ENCODE results near the gene SMOC2. TPM values are rescaled to one million over a fixed set of nuclear protein-coding genes. Genes with fewer than 3 reads are reported as not detected.

SMOC2 gene
- polyA plus RNA-seq, 1 donor (not counting 4 experiments of a cell fraction or from before 2014, with no cell fraction given) = 1.1 TPM

DNA sequence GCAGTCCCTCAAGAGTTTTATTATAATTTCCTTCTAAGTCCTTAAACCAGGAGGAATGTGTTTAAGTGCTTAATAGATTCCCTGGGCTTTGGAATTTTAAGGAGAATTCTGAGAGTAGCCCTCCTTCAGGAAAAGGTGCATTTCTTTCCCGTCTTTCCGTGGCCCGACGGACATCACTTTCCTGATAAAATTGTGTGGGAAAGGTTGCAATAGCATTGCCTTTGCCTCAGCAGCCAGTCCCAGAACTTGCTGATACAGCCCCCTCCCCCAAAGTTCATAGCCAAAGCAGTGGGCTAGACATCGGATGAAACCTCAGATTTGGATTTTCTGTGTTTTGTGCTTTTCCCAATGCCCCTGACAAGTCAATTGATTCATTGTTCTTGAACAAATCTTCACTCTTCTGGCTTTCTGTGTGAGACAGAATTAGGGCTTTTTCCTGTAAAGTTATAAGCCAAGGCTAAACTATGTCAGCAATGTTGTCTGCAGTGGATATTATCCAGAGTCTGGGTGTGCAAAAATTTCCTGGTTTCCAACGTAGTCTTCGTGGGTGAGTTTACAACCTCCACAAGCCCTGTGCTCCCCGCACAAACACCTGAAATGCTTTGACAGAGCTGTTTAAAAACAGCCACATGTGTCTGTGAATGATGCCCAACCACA is 1.1 kb upstream of the SMOC2 start:
- Histone ChIP-seq H3K27ac (ENCODE audit: control insufficient read depth, insufficient read depth, low read length) (no peak overlapping the region), H3K4me1 (ENCODE audit: control insufficient read depth, extremely low read depth, insufficient read depth, low read length) (no peaks in the 10 kb centered on the region), H3K9ac (ENCODE audit: control insufficient read depth, extremely low read depth, insufficient read depth, low read length) (no peak overlapping the region), H4K20me1 (ENCODE audit: control insufficient read depth, extremely low read depth, insufficient read depth, low read length) (no peaks in the 10 kb centered on the region), H3K9me3 (ENCODE audit: control insufficient read depth, low read depth, low read length) (no peaks in the 10 kb centered on the region), H3K27me3 (ENCODE audit: control insufficient read depth, extremely low read depth, insufficient read depth, low read length) (peaks cover 49% of the 10 kb centered on the region), H3K9me1 (ENCODE audit: control insufficient read depth, extremely low read depth, insufficient read depth, low read length) (no peaks in the 10 kb centered on the region), H2AFZ (ENCODE audit: control insufficient read depth, low read length) (no peak overlapping the region), H3K4me2 (ENCODE audit: control insufficient read depth, extremely low read depth, insufficient read depth, low read depth, low read length) (no peak overlapping the region), H3K36me3 (ENCODE audit: control insufficient read depth in 2 of 2, extremely low read depth in 1 of 2, insufficient read depth in 2 of 2, low read length in 2 of 2) (no peaks in the 10 kb centered on the region), H3K4me3 (ENCODE audit: control insufficient read depth in 2 of 3, extremely low read depth in 1 of 3, insufficient read depth in 2 of 3, low read depth in 1 of 3, low read length in 3 of 3) (no peak overlapping the region), H3K79me2 (ENCODE audit: control insufficient read depth, insufficient read depth, low read length) (no peaks in the 10 kb centered on the region)
- no peak for FAIRE-seq
- no peak for TF ChIP-seq EZH2 (IDR thresholded peaks at IDR 0.05; ENCODE audit: low read length)
- TF ChIP-seq, protein P1, sequence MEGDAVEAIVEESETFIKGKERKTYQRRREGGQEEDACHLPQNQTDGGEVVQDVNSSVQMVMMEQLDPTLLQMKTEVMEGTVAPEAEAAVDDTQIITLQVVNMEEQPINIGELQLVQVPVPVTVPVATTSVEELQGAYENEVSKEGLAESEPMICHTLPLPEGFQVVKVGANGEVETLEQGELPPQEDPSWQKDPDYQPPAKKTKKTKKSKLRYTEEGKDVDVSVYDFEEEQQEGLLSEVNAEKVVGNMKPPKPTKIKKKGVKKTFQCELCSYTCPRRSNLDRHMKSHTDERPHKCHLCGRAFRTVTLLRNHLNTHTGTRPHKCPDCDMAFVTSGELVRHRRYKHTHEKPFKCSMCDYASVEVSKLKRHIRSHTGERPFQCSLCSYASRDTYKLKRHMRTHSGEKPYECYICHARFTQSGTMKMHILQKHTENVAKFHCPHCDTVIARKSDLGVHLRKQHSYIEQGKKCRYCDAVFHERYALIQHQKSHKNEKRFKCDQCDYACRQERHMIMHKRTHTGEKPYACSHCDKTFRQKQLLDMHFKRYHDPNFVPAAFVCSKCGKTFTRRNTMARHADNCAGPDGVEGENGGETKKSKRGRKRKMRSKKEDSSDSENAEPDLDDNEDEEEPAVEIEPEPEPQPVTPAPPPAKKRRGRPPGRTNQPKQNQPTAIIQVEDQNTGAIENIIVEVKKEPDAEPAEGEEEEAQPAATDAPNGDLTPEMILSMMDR (optimal IDR thresholded peaks at IDR 0.05 in 1 of 3, IDR thresholded peaks at IDR 0.05 in 1 of 3, conservative IDR thresholded peaks at IDR 0.05 in 1 of 3; ENCODE audit: extremely low read depth in 1 of 3, insufficient read depth in 2 of 3, low read length in 3 of 3) = no peak
- dilution Hi-C loops (cut with MboI; ENCODE audit: extremely low pct_ligation_motif_present, low sequenced_read_pairs) = no loop called here
- no peak for DNase-seq (ENCODE audit: low read depth, low spot score)

DNA sequence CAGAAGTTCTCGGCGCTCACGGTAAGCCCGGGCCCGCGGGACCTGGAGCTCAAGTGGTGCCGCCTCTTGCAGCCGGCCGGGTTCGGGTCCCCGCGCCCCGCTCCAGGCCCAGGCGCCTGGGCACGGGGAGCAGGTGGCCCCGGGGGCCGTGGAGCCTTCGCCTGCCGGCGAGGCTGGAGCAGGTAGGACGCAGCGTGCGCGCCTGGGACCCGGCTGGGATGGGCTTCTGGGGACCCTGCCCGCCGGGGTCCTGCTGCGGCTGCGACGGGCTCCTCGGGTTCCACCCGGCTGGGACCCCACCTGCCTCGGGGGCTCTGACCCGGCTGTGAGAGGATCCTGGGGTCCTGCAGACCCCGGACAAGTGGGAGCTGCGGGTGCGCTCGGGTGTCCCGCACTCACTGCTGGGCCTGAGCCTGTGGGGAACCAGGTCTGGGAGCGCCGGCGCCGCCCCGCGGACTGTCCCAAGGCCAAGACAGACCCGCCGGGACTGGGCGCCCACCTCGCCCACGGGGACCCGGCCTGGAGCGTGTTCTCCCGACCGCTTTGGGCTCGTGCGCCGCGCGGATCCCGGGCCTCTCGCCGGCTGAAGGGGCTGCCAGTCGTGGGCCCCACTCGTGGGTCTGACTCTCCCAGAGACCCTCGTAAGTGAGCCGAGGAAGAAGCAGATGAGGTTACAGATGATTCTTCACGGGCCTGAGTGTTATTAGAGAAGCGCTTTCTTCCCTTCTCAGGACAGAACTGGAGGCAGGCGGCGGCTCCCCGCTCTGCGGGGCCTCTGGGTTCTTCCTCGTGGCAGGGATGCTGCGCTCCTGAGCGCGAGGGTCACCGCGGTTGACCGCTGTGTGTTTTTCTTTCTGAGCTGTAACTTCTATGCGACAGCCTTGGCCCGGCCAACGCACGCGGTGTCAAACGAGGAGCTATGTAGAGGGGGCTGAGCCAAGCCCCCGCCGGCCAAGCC is 729 bp downstream of the SMOC2 start:
- H3K4me3 ChIP-seq (ENCODE audit: control insufficient read depth in 2 of 3, extremely low read depth in 1 of 3, insufficient read depth in 2 of 3, low read depth in 1 of 3, low read length in 3 of 3) = no peak overlapping the region
- no peaks in the 10 kb centered on the region for H3K79me2 ChIP-seq (ENCODE audit: control insufficient read depth, insufficient read depth, low read length)
- DNase-seq (ENCODE audit: low read depth, low spot score) (no peak), FAIRE-seq (no peak)
- H3K36me3 ChIP-seq (ENCODE audit: control insufficient read depth in 2 of 2, extremely low read depth in 1 of 2, insufficient read depth in 2 of 2, low read length in 2 of 2) = no peaks in the 10 kb centered on the region
- H3K9ac ChIP-seq (ENCODE audit: control insufficient read depth, extremely low read depth, insufficient read depth, low read length) = no peak overlapping the region
- TF ChIP-seq, protein P1 (optimal IDR thresholded peaks at IDR 0.05 in 1 of 3, IDR thresholded peaks at IDR 0.05 in 1 of 3, conservative IDR thresholded peaks at IDR 0.05 in 1 of 3; ENCODE audit: extremely low read depth in 1 of 3, insufficient read depth in 2 of 3, low read length in 3 of 3) = no peak
- TF ChIP-seq EZH2 (IDR thresholded peaks at IDR 0.05; ENCODE audit: low read length) = peak; percentile 69
- H3K27me3 ChIP-seq (ENCODE audit: control insufficient read depth, extremely low read depth, insufficient read depth, low read length) = peaks cover 44% of the 10 kb centered on the region
- no peaks in the 10 kb centered on the region for H3K4me1 ChIP-seq (ENCODE audit: control insufficient read depth, extremely low read depth, insufficient read depth, low read length)
- H3K9me3 ChIP-seq (ENCODE audit: control insufficient read depth, low read depth, low read length) = no peaks in the 10 kb centered on the region
- H2AFZ ChIP-seq (ENCODE audit: control insufficient read depth, low read length) = no peak overlapping the region
- peak overlapping the region; percentile 41 for H3K4me2 ChIP-seq (ENCODE audit: control insufficient read depth, extremely low read depth, insufficient read depth, low read depth, low read length)
- no peak overlapping the region for H3K27ac ChIP-seq (ENCODE audit: control insufficient read depth, insufficient read depth, low read length)
- no peaks in the 10 kb centered on the region for H3K9me1 ChIP-seq (ENCODE audit: control insufficient read depth, extremely low read depth, insufficient read depth, low read length)
- dilution Hi-C loops (cut with MboI; ENCODE audit: extremely low pct_ligation_motif_present, low sequenced_read_pairs) = no loop called here
- H4K20me1 ChIP-seq (ENCODE audit: control insufficient read depth, extremely low read depth, insufficient read depth, low read length) = no peaks in the 10 kb centered on the region
